GM18499 (cell line): ENCODE data around the gene PPAN.

Experiments used
- ATAC-seq: cut with Tn5 transposase; IDR thresholded peaks from one replicate; pipeline ENCODE4 v1.9.1; 2021; ENCODE audit warnings: moderate number of reproducible peaks; ENCODE audit not compliant: insufficient read depth, unreplicated experiment

PPAN gene

GRCh38 chr19:10092648-10093294 lies 13.4 kb upstream of the PPAN start:
- no peak for ATAC-seq

- ATAC-seq, result no peak
Observed at GRCh38 chr19:10093295-10094186, 12.6 kb upstream of the PPAN start.

DNA sequence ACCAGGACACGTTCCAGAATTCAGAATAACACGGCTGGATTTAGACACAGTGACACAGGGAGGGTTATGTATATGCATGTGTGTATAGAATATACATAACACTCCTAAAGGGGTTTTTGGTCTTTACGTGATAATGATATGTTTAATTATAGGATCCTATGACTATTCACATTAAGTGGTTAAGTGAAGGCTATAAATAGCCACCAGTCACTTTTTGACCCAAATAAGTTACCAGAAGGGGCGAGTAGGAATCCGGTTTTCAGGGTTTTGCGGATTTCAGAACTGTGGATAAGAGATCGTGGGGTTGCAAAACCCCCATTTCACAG lies 10.6 kb upstream of the PPAN start:
- no peak for ATAC-seq

GRCh38 chr19:10095948-10096614 lies 10.1 kb upstream of the PPAN start:
- ATAC-seq, result no peak

DNA sequence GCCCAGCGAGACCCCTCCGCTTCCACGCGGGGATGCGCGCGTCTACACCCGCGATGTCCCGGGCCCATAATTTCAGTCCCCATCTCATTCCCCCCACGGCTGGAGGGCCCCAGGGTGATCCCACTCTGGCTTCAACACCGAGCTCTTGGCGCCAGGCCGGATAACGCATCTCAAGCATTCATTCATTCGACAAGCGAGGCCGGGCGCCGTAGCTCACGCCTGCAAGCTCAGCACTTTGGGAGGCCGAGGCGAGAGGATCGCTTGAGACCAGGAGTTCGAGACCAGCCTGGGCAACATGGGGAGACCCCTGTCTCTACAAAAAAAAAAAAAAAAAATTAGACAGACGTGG lies 9.6 kb upstream of the PPAN start:
- no peak for ATAC-seq

GRCh38 chr19:10100163-10100785 lies 5.9 kb upstream of the PPAN start:
- ATAC-seq, result no peak

DNA sequence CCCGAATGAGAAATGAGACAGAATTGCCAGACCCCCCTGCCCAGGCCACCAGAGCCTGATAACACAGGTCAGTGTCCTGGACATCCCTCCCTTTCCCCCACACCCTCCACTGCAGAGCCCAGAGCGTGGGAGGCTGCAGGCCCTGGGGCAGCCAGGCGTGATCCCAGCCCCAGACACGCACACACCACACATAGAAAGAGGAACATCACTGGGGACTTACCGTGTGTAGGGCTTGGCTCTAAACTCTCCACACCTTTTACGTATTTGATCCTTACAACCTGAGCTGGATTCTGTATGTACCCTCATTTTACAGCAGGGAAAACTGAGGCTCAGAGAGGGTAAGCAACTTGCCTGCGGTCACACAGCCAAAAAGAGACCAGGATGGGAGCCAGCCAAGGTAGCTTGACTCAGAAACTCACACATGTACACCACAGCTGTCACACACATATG lies 3.4 kb upstream of the PPAN start:
- ATAC-seq, result no peak

DNA sequence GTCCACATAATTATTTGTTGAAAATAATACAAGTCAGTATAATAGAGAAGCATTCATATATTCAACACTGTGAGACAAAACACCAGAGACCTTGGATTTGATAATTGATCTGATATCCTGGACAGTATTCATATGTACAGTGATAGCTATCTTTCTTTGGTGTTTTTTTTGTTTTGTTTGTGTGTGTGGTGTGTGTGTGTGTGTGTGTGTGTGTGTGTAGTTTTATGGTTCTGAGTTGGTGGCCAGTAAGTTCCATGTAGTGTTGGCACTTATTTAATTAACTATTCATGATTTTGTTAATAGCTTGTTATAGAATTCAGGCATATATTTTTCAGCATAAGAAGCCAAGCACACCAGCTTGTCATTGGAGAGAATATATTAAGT lies 2.0 kb upstream of the PPAN start:
- ATAC-seq, result no peak

DNA sequence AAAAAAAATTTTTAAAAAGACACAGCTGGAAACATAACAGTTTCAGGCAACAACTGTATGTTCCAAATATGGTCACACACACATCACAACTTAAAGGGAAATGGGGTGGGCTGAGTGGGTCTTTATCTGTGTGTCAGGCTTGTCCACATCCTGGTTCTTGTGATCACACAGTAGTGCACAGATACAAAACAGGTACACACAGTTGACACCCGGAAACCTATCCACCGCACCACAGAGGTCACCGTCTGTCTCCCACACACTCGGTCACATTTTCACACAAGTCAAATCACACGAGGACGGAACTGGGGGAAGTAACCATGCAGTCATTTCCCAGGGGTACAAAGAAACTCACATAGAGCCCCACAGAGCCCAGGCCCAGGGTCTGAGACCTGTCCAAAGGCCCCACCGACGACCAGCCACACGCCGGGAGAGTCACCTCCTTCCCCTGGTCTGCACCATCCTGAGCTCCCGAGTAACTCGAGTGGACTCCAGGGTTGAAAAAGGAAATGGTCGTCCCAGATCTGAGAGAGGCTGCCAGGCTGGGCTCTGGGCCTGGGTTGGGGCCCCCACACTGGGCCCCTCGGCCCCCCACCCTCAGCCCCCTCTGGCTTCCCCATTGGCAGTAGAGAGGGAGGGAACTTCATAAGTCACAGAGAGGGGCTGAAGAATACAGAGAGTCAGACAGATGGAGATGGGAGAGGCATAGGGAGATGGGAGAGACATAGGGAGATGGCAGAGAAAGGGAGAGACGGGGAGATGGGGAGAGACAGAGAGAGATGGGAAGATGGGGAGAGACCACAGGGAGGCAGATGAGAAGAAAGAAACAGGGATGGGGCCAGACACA lies 1.3 kb upstream of the PPAN start:
- ATAC-seq, result no peak

DNA sequence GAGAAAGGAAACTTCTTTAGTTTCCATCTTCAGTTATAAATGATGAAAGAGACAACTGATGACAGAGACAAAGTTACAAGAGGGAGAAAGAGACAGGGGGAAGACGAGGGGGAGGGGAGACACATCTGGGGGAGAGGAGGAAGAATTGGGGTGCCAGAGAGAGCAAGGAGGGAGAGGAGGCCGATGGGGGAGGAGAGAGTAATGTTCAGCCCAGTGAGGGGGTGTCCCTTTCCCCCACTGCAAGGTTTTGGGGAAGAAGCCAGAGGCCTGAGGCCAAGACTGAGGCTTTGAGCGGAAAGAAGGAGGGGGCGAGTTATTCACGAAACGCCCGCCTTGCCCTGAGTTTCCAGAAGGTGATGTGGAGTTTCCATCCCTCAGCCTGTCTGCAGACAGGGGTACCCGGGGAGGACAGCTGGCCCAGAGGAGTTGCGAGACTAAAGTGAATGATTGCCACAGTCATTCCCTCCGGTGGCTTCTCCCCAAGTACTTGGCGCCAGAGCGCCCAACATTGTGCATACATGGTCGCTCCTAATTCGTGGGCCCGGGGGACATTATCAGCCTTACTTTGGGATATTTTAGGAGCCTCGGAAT lies 558 bp upstream of the PPAN start:
- no peak for ATAC-seq

- no peak for ATAC-seq
Observed at GRCh38 chr19:10107254-10107653, 1.1 kb downstream of the PPAN start.

DNA sequence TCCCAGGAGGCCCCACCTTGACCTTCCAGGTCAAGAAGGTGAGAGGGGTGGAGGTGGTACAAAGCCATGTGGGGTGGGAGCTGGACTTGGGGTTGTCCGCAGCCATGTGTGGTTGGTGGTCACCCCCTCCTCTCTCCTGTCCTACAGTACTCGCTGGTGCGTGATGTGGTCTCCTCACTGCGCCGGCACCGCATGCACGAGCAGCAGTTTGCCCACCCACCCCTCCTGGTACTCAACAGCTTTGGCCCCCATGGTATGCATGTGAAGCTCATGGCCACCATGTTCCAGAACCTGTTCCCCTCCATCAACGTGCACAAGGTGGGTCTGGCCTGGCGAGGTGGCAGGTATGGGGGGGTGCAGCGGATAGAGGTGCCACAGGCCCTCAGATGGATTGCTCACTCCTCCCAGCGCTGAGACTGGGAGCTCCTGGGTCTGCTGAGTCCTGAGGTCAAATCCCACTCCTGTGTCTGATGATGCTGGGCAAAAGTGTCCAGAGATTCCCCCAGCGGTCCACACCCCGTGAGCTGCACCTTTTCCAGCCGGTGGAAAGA lies 1.7 kb downstream of the PPAN start:
- no peak for ATAC-seq

GRCh38 chr19:10109528-10109927 lies 3.4 kb downstream of the PPAN start:
- no peak for ATAC-seq

DNA sequence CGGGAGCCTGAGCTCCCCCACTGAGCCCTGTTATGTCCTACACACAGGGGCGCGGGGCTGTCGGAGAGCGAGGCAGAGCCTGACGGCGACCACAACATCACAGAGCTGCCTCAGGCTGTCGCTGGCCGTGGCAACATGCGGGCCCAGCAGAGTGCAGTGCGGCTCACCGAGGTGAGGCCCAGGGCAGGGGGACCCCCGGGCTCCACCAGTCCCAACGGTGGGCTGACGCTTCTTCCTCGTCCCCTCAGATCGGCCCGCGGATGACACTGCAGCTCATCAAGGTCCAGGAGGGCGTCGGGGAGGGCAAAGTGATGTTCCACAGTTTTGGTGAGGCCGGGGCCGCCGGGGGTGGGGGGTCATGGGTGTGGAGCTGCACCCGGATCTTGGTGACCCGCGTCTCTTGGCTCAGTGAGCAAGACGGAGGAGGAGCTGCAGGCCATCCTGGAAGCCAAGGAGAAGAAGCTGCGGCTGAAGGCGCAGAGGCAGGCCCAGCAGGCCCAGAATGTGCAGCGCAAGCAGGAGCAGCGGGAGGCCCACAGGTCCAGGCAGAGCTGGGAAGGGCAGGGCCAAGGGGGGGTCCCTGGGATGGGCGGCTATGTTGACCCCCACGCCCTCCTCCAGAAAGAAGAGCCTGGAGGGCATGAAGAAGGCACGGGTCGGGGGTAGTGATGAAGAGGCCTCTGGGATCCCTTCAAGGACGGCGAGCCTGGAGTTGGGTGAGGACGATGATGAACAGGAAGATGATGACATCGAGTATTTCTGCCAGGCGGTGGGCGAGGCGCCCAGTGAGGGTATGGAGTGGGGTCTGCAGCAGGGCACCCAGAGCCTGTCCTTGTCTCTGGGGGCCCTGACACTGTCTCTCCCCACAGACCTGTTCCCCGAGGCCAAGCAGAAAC lies 4.2 kb downstream of the PPAN start:
- no peak for ATAC-seq

- ATAC-seq, result no peak
Observed at GRCh38 chr19:10110972-10111317, 4.8 kb downstream of the PPAN start.

GRCh38 chr19:10111405-10111811 lies 5.2 kb downstream of the PPAN start, which contains the start of gene P2RY11:
P2RY11 (plus strand) TSS chr19:10111693; CDS start chr19:10111722, 29 bp downstream.
- ATAC-seq, result no peak

- no peak for ATAC-seq
Observed at GRCh38 chr19:10112037-10112761, 6.0 kb downstream of the PPAN start.
